ENCODE data around the gene RNF130.

DNA sequence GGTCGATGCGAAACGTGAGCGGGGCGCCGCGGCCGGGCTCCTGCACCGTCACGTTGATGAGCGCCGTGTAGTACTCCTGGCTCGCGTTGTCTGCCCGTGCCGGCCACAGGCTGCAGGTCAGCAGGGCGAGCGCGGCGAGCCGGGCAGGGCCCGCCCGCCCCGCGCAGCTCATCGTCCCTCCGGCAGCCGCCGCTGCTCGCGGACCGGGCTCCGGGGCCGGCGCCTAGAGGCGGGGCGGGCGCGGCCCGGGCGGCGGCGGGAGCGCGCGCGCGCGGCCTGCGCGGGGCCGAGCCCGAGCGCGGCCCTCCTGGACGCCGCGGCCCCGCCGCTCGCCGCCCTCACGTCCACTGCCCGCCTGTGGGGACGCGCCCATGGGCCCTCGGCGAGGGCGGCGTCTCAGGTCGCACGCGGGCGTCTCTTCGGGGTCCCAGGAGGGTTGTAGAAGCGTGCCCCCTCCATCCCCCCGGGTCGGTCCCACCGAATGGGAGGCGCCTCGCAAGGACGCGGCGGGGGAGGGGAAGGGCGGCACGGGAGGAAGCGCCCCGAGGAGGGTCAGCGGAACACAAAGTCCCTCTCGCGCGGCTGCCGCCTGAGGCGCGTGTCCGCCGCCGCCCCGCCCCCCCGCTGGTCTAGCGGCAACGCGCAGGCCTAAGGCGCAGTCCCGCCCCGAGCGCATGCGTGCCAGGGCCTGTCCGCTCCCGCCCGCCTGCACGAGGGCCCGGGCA lies at the start of gene RNF130:
- peak in 1 of 4 donors; percentile 19 for TF ChIP-seq EP300 (IDR thresholded peaks at IDR 0.05)
- peak; percentile 24 to 87 (median 70) for TF ChIP-seq POLR2AphosphoS5 (IDR thresholded peaks at IDR 0.05)
- TF ChIP-seq, protein P1, sequence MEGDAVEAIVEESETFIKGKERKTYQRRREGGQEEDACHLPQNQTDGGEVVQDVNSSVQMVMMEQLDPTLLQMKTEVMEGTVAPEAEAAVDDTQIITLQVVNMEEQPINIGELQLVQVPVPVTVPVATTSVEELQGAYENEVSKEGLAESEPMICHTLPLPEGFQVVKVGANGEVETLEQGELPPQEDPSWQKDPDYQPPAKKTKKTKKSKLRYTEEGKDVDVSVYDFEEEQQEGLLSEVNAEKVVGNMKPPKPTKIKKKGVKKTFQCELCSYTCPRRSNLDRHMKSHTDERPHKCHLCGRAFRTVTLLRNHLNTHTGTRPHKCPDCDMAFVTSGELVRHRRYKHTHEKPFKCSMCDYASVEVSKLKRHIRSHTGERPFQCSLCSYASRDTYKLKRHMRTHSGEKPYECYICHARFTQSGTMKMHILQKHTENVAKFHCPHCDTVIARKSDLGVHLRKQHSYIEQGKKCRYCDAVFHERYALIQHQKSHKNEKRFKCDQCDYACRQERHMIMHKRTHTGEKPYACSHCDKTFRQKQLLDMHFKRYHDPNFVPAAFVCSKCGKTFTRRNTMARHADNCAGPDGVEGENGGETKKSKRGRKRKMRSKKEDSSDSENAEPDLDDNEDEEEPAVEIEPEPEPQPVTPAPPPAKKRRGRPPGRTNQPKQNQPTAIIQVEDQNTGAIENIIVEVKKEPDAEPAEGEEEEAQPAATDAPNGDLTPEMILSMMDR (IDR thresholded peaks at IDR 0.05), result no peak
- peak in 1 of 2 donors; percentile 33 for TF ChIP-seq POLR2A (IDR thresholded peaks at IDR 0.05)
